GM19035 (cell line): Measurements from ENCODE around the gene GNGT1.

ENCODE experiments used
- ATAC-seq: cut with Tn5 transposase; IDR thresholded peaks from one replicate; pipeline ENCODE4 v1.9.1; 2021; ENCODE audit not compliant: unreplicated experiment

The GNGT1 gene

DNA sequence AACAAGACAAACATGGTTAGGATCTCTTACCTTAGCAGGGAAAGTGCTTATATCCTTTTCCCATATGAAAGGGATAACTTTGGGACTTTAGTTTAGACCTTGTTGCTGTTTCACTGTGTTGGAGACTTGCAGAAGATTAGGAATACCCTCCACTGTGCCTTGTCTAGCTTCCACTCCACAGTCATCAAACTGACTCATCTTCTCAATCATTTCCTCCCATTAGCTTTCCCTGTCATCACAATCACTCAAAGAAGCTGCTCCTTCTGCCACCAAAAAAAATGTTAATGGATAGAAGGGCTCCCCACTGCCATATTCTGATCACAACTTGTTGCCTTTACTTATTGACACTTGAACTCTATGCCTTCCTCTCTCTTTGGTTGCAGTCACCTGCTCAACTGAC lies 31.9 kb downstream of the GNGT1 start:
- no peak for ATAC-seq

GRCh38 chr7:93941945-93942344 lies 35.6 kb downstream of the GNGT1 start:
- no peak for ATAC-seq

- no peak for ATAC-seq
Measured at GRCh38 chr7:93943816-93944540, 37.6 kb downstream of the GNGT1 start.

DNA sequence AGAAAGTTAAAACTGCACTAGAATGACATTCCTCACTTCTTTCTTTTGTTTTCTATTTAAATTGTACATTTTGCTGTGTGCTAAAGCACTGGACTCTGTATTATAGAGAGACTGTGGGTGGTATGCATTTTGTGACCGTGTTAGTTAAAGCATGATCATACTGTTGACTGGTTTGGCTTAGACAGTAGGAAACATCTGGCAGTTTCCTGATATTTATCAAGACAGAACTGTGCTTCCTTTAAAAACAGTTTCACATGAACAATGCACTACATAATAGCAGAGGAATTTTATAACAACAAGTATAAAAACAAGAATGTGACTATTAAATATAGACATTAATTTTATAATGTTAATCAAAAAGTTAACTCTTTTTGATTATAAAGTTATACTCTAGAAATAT lies 38.3 kb downstream of the GNGT1 start:
- no peak for ATAC-seq

- no peak for ATAC-seq
Measured at GRCh38 chr7:93945083-93945482, 38.7 kb downstream of the GNGT1 start.

GRCh38 chr7:93945756-93946535 lies 39.6 kb downstream of the GNGT1 start:
- ATAC-seq: no peak

- ATAC-seq: no peak
Measured at GRCh38 chr7:93948106-93948505, 41.7 kb downstream of the GNGT1 start.

GRCh38 chr7:93948873-93949272 lies 42.5 kb downstream of the GNGT1 start:
- ATAC-seq: no peak

GRCh38 chr7:93949423-93949822 lies 43.1 kb downstream of the GNGT1 start:
- no peak for ATAC-seq

- ATAC-seq: peak; percentile 70
Measured at GRCh38 chr7:93955304-93955703, 48.9 kb downstream of the GNGT1 start.

DNA sequence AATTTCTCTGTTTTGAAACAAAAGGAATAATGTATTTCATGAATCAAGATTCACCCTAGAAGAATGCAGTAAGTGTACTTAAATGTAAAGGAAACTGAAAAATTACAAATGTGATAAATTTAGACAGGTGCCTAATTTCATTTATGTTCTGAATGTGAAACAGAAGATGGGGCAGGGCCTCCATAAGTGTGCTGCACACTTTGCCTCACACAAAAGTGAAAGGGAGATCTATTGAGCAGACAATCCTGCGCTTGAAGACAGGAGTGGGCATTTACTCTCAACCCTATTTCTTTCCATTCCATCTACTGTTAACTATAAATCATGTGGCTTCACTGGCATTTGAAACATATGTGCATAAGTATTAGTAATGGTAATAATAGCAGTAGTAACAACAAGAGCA lies 51.4 kb downstream of the GNGT1 start:
- ATAC-seq: no peak

DNA sequence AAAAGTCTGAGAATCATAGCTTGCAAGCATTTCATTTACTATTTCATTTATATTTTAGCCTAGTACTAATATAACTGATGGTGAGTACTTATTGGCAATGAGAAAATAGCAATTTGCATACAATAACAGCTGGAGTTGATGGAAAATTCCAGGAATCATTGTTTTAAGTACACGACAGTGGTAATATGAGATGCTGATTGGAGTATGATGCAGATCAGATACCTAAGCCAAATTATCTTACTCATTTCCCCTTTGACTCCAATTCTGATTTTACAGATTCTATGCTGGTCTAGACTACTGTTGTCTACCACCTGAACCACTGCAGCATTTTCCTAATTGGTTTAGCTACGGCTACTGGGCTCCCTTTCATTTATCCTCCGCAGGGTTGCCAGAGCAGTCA lies 51.8 kb downstream of the GNGT1 start:
- no peak for ATAC-seq

GRCh38 chr7:93958651-93959050 lies 52.3 kb downstream of the GNGT1 start:
- no peak for ATAC-seq
